Fibroblast of lung (primary cell): ENCODE measurements around the gene GALNT2. TPM values are rescaled to one million over a fixed set of nuclear protein-coding genes. Genes with fewer than 3 reads are reported as not detected.

ENCODE experiments used
- DNase-seq, 2 donors: peaks; one replicate each; pipeline versions ENCODE4 v3.0.0 to v3.0.0-alpha.2; 2010; ENCODE audit warnings: low read depth in 2 of 2
- H2AFZ ChIP-seq: 2 replicates; pipeline ENCODE4 v1.5.1; 2012; ENCODE audit warnings: low read length, control low read depth, inconsistent platforms
- H3K27ac ChIP-seq: 2 replicates; pipeline ENCODE4 v1.5.1; 2011; ENCODE audit warnings: low read length, control low read depth; ENCODE audit not compliant: insufficient read depth
- H3K27me3 ChIP-seq: 2 replicates; pipeline ENCODE4 v1.5.1; 2011; ENCODE audit warnings: mild to moderate bottlenecking, low read length; ENCODE audit not compliant: control insufficient read depth, insufficient read depth
- H3K36me3 ChIP-seq: 2 replicates; pipeline ENCODE4 v1.5.1; 2011; ENCODE audit warnings: low read length; ENCODE audit not compliant: control insufficient read depth, insufficient read depth
- H3K4me1 ChIP-seq: 2 replicates; pipeline ENCODE4 v1.5.1; 2011; ENCODE audit warnings: low read length; ENCODE audit not compliant: control insufficient read depth, insufficient read depth; ENCODE audit errors: extremely low read depth
- H3K4me2 ChIP-seq: 2 replicates; pipeline ENCODE4 v1.5.1; 2011; ENCODE audit warnings: low read length, control low read depth; ENCODE audit not compliant: insufficient read depth; ENCODE audit errors: extremely low read depth
- H3K4me3 ChIP-seq, 4 experiments: fragments of 200-600 bp in 1 of 4; sonication (generic) in 1 of 4; replicated peaks in 1 of 4; 2 replicates each; pipeline ENCODE4 v1.5.1; 2011 to 2016; ENCODE audit warnings: low read length in 4 of 4, low read depth in 3 of 4, mild to moderate bottlenecking in 3 of 4, control low read depth in 2 of 4, inconsistent platforms in 1 of 4, mixed read lengths in 1 of 4; ENCODE audit not compliant: insufficient read depth in 1 of 4; ENCODE audit errors: control extremely low read depth in 1 of 4
- H3K79me2 ChIP-seq: 2 replicates; pipeline ENCODE4 v1.5.1; 2012; ENCODE audit warnings: mild to moderate bottlenecking, low read length, inconsistent platforms; ENCODE audit not compliant: control insufficient read depth, insufficient read depth
- H3K9ac ChIP-seq: 2 replicates; pipeline ENCODE4 v1.5.1; 2011; ENCODE audit warnings: mild to moderate bottlenecking, low read length, control low read depth; ENCODE audit not compliant: insufficient read depth
- H3K9me3 ChIP-seq: 2 replicates; pipeline ENCODE4 v1.5.1; 2012; ENCODE audit warnings: low read depth, low read length; ENCODE audit not compliant: control insufficient read depth, insufficient read depth
- H4K20me1 ChIP-seq: 2 replicates; pipeline ENCODE4 v1.5.1; 2011; ENCODE audit warnings: low read length; ENCODE audit not compliant: control insufficient read depth, insufficient read depth; ENCODE audit errors: extremely low read depth
- EZH2 ChIP-seq: IDR thresholded peaks from 2 replicates; pipeline ENCODE4 v1.5.1; 2012; ENCODE audit warnings: low read length, control low read depth, mild to moderate bottlenecking; ENCODE audit errors: missing control alignments
- polyA plus RNA-seq, 2 donors: library from polyadenylated mRNA; depleted of rRNA in 1 of 2; stranded (reverse) in 1 of 2; unstranded in 1 of 2; fragments of >200 nt; gene quantifications; 2 replicates each; pipeline ENCODE4 v1.2.1, GENCODE V29; 2011 to 2012; ENCODE audit warnings: missing spikeins in 1 of 2
- total RNA-seq: library from RNA; depleted of rRNA; stranded (reverse); fragments of >200 nt; gene quantifications from 2 replicates; pipeline ENCODE4 v1.2.1, GENCODE V29; 2014
- TF ChIP-seq, protein P1 (sequence below), 2 donors: IDR thresholded peaks in 1 of 2; conservative IDR thresholded peaks in 1 of 2; 1 replicate in 1 of 2; 2 replicates in 1 of 2; pipeline ENCODE4 v1.5.1; 2011 to 2012; ENCODE audit warnings: low read length in 2 of 2, control low read depth in 1 of 2, inconsistent platforms in 1 of 2, low read depth in 1 of 2, mild to moderate bottlenecking in 1 of 2

GALNT2 gene
- total and polyA plus RNA-seq, 2 donors (not counting 1 experiment from before 2014, with no cell fraction given), result 106 to 115 TPM

DNA sequence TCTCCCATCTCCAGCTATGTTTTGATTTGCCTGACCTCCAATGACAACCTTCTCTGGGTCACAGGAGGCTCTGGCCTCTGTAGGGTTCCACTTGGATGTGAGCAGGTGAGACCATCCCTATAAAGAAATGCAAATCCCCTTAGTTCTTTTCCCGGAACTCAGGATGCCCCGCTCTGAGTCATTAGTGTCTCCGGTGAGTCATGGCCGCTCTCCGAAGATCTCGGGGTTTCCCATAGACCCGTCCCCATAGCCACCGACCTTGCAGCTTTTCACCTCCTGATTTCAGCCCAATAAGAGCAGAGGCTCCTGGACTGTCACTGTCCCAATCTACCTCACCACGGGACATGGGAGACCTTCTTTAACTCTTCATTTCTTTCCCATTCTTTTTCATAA lies 260.9 kb downstream of the GALNT2 start:
- no peak overlapping the region for H3K4me3 ChIP-seq
- no peak overlapping the region for H3K27ac ChIP-seq
- no peaks in the 10 kb centered on the region for H3K79me2 ChIP-seq
- H3K27me3 ChIP-seq, result no peaks in the 10 kb centered on the region
- H3K36me3 ChIP-seq, result no peaks in the 10 kb centered on the region
- DNase-seq, result peak in 1 of 2 donors; percentile 57
- TF ChIP-seq EZH2, result no peak
- TF ChIP-seq, protein P1, sequence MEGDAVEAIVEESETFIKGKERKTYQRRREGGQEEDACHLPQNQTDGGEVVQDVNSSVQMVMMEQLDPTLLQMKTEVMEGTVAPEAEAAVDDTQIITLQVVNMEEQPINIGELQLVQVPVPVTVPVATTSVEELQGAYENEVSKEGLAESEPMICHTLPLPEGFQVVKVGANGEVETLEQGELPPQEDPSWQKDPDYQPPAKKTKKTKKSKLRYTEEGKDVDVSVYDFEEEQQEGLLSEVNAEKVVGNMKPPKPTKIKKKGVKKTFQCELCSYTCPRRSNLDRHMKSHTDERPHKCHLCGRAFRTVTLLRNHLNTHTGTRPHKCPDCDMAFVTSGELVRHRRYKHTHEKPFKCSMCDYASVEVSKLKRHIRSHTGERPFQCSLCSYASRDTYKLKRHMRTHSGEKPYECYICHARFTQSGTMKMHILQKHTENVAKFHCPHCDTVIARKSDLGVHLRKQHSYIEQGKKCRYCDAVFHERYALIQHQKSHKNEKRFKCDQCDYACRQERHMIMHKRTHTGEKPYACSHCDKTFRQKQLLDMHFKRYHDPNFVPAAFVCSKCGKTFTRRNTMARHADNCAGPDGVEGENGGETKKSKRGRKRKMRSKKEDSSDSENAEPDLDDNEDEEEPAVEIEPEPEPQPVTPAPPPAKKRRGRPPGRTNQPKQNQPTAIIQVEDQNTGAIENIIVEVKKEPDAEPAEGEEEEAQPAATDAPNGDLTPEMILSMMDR (conservative IDR thresholded peaks at IDR 0.05 in 1 of 2, IDR thresholded peaks at IDR 0.05 in 1 of 2; ENCODE audit: low read depth in 1 of 2, low read length in 2 of 2), result no peak
- no peak overlapping the region for H3K4me2 ChIP-seq
- H2AFZ ChIP-seq, result no peak overlapping the region
- H3K4me1 ChIP-seq, result no peaks in the 10 kb centered on the region
- no peaks in the 10 kb centered on the region for H3K9me3 ChIP-seq
- H3K9ac ChIP-seq, result no peak overlapping the region
- H4K20me1 ChIP-seq, result no peaks in the 10 kb centered on the region

GRCh38 chr1:230328342-230329015 lies 261.4 kb downstream of the GALNT2 start:
- no peak overlapping the region for H3K27ac ChIP-seq
- H3K79me2 ChIP-seq, result no peaks in the 10 kb centered on the region
- no peaks in the 10 kb centered on the region for H3K9me3 ChIP-seq
- H3K27me3 ChIP-seq, result no peaks in the 10 kb centered on the region
- no peak overlapping the region for H3K4me2 ChIP-seq
- no peaks in the 10 kb centered on the region for H3K4me1 ChIP-seq
- peak in 1 of 2 donors; percentile 31 for DNase-seq
- no peak overlapping the region for H3K4me3 ChIP-seq
- no peak for TF ChIP-seq EZH2
- TF ChIP-seq, protein P1 (conservative IDR thresholded peaks at IDR 0.05 in 1 of 2, IDR thresholded peaks at IDR 0.05 in 1 of 2; ENCODE audit: low read depth in 1 of 2, low read length in 2 of 2), result no peak
- H3K36me3 ChIP-seq, result no peaks in the 10 kb centered on the region
- H2AFZ ChIP-seq, result no peak overlapping the region
- no peak overlapping the region for H3K9ac ChIP-seq
- no peaks in the 10 kb centered on the region for H4K20me1 ChIP-seq

DNA sequence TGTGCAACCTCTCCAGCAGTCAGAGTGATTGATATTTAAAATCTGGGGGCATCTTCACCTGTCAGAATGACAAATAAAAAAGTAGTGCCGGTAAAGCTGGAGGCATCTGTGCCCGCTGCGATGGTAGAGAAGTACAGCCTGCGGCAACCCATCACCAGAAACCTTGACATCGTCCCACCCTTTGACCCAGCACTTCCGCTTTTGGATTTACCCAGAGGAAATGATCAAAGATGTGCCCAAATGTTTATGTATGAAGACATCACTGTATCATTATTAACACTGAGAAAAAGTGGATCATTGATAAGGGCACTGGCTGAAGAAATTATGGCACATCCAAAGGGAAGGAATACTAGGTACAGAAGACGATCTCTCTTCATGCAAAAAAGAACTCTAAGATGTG lies 263.1 kb downstream of the GALNT2 start:
- Histone ChIP-seq H2AFZ (no peak overlapping the region), H3K4me1 (no peaks in the 10 kb centered on the region), H3K36me3 (no peaks in the 10 kb centered on the region), H3K9me3 (no peaks in the 10 kb centered on the region), H3K27me3 (no peaks in the 10 kb centered on the region), H3K4me3 (no peak overlapping the region), H3K27ac (no peak overlapping the region), H3K79me2 (no peaks in the 10 kb centered on the region), H3K4me2 (no peak overlapping the region), H3K9ac (no peak overlapping the region), H4K20me1 (no peaks in the 10 kb centered on the region)
- no peak for TF ChIP-seq EZH2
- TF ChIP-seq, protein P1 (conservative IDR thresholded peaks at IDR 0.05 in 1 of 2, IDR thresholded peaks at IDR 0.05 in 1 of 2; ENCODE audit: low read depth in 1 of 2, low read length in 2 of 2), result no peak
- no peak for DNase-seq
